HepG2 (cell line): Measurements from ENCODE around the gene RPS6KC1. TPM values are rescaled to one million over a fixed set of nuclear protein-coding genes. Genes with fewer than 3 reads are reported as not detected.

Experiments used
- ATAC-seq: fragments of 200-7000 bp; cut with Tn5 transposase; 3 replicates; pipeline ENCODE4 v1.9.1; 2020; ENCODE audit warnings: mild to moderate bottlenecking, moderate library complexity
- BruUV-seq: library from RNA; stranded (reverse); fragments of 400-500 nt; replicated peaks from 2 replicates; lab custom pipeline; 2021; lab: Mats Ljungman, UMichigan
- CTCF ChIA-PET: fragments of 300-600 bp; formaldehyde crosslinking; extraction: SDS; loops from one replicate; lab custom pipeline; 2021; ENCODE audit warnings: low total read pairs, inconsistent platforms, low intra/inter-chr PET ratio; lab: Yijun Ruan, JAX
- POLR2A ChIA-PET: fragments of 350-600 bp; sonication (Branson Sonifier 250); formaldehyde crosslinking; loops from one replicate; lab custom pipeline; 2020; ENCODE audit warnings: antibody characterized with exemption, inconsistent platforms; lab: Yijun Ruan, JAX
- DNase-seq: peaks from one replicate; pipeline ENCODE4 v3.0.0-alpha.2; 2015; ENCODE audit warnings: low spot score
- FAIRE-seq: peaks from 3 replicates; lab custom pipeline; 2011; peaks lifted over from hg19 to GRCh38; lab: Jason Lieb, UNC
- H2AFZ ChIP-seq: one replicate; pipeline ENCODE4 v1.6.1; 2011; ENCODE audit warnings: low read length, inconsistent platforms
- H3K27ac ChIP-seq: fragments of 300-600 bp; 3 replicates; pipeline ENCODE4 v1.8.0; 2011; ENCODE audit warnings: mixed run types, mild to moderate bottlenecking, mixed read lengths, low read length, inconsistent platforms; ENCODE audit not compliant: insufficient read depth; ENCODE audit errors: extremely low read length
- H3K27me3 ChIP-seq, 2 experiments: fragments of 200-600 bp in 1 of 2; 2 replicates in 1 of 2; 3 replicates in 1 of 2; pipeline versions ENCODE4 v1.6.0 to v1.8.0; 2011; ENCODE audit warnings: low read length in 2 of 2, mild to moderate bottlenecking in 2 of 2, moderate library complexity in 2 of 2, inconsistent platforms in 1 of 2; ENCODE audit not compliant: insufficient read depth in 2 of 2, control insufficient read depth in 1 of 2
- H3K36me3 ChIP-seq, 2 experiments: fragments of 200-600 bp in 1 of 2; replicated peaks in 1 of 2; 2 replicates in 1 of 2; 3 replicates in 1 of 2; pipeline versions ENCODE4 v1.5.1 to v1.8.0; 2011; ENCODE audit warnings: low read length in 2 of 2, inconsistent platforms in 1 of 2; ENCODE audit not compliant: insufficient read depth in 2 of 2, control insufficient read depth in 1 of 2
- H3K4me1 ChIP-seq: 2 replicates; pipeline ENCODE4 v1.5.1; 2012; ENCODE audit warnings: low read length, inconsistent platforms; ENCODE audit not compliant: insufficient read depth
- H3K4me2 ChIP-seq: 2 replicates; pipeline ENCODE4 v1.6.0; 2011; ENCODE audit warnings: low read depth, low read length, inconsistent platforms
- H3K4me3 ChIP-seq, 3 experiments: fragments of 200-600 bp in 1 of 3; sonication (generic), shearing (Covaris generic) in 1 of 3; replicated peaks in 1 of 3; 2 replicates each; pipeline ENCODE4 v1.5.1; 2011 to 2016; ENCODE audit warnings: low read length in 3 of 3, inconsistent platforms in 2 of 3, low read depth in 2 of 3, mild to moderate bottlenecking in 2 of 3, control low read depth in 1 of 3, mixed read lengths in 1 of 3; ENCODE audit not compliant: insufficient read depth in 1 of 3
- H3K79me2 ChIP-seq: one replicate; pipeline ENCODE4 v1.6.1; 2011; ENCODE audit warnings: low read length, inconsistent platforms; ENCODE audit not compliant: insufficient read depth
- H3K9ac ChIP-seq: 2 replicates; pipeline ENCODE4 v1.6.0; 2011; ENCODE audit warnings: mild to moderate bottlenecking, low read depth, low read length, inconsistent platforms; ENCODE audit not compliant: insufficient read depth
- H3K9me3 ChIP-seq: 2 replicates; pipeline ENCODE4 v1.5.1; 2012; ENCODE audit warnings: mild to moderate bottlenecking, low read length
- H4K20me1 ChIP-seq: 2 replicates; pipeline ENCODE4 v1.6.0; 2011; ENCODE audit warnings: inconsistent platforms, mild to moderate bottlenecking, low read length, moderate library complexity; ENCODE audit not compliant: insufficient read depth
- CREB1 ChIP-seq, 2 experiments: fragments of 450-650 bp in 1 of 2; IDR thresholded peaks; 2 replicates each; pipeline ENCODE4 v1.6.1; 2016 to 2017; ENCODE audit warnings: control low read depth in 1 of 2, mild to moderate bottlenecking in 1 of 2, missing compliant biosample characterization in 1 of 2, missing genetic modification characterization in 1 of 2
- DPF2 ChIP-seq: sonication (generic); formaldehyde crosslinking; IDR thresholded peaks from 2 replicates; pipeline ENCODE4 v1.4.0; 2020; ENCODE audit warnings: mild to moderate bottlenecking, low read depth, missing genetic modification reagents, borderline replicate concordance
- DR1 ChIP-seq: sonication (generic); formaldehyde crosslinking; IDR thresholded peaks from 2 replicates; pipeline ENCODE4 v1.8.0; 2021; ENCODE audit warnings: mild to moderate bottlenecking, missing genetic modification reagents, inconsistent platforms
- GABPB1 ChIP-seq: IDR thresholded peaks from 2 replicates; pipeline ENCODE4 v1.6.1; 2016; ENCODE audit warnings: mild to moderate bottlenecking, missing genetic modification reagents, moderate library complexity, missing compliant biosample characterization
- NR2F1 ChIP-seq, 2 experiments: fragments of 450-650 bp in 1 of 2; formaldehyde crosslinking in 1 of 2; IDR thresholded peaks; 2 replicates each; pipeline versions ENCODE4 v1.5.0 to v1.6.1; 2016 to 2020; ENCODE audit warnings: mild to moderate bottlenecking in 1 of 2, missing compliant biosample characterization in 1 of 2, missing genetic modification reagents in 1 of 2, moderate library complexity in 1 of 2
- POLR2A ChIP-seq, 2 experiments: IDR thresholded peaks; 2 replicates each; pipeline ENCODE4 v1.6.1; 2011; ENCODE audit warnings: low read depth in 2 of 2, low read length in 2 of 2, mild to moderate bottlenecking in 1 of 2, moderate library complexity in 1 of 2; ENCODE audit not compliant: insufficient read depth in 1 of 2
- RAD21 ChIP-seq: fragments of 450-650 bp; formaldehyde crosslinking; IDR thresholded peaks from 2 replicates; pipeline ENCODE4 v1.5.0; 2020; ENCODE audit warnings: mild to moderate bottlenecking
- RFX5 ChIP-seq: IDR thresholded peaks from 2 replicates; pipeline ENCODE4 v1.6.1; 2011; ENCODE audit warnings: low read depth, low read length, improper control_type of control experiment
- SIN3A ChIP-seq: IDR thresholded peaks from 2 replicates; pipeline ENCODE4 v1.6.1; 2011; ENCODE audit warnings: low read depth, mild to moderate bottlenecking, control low read depth, low read length, borderline replicate concordance
- THYN1 ChIP-seq: sonication (generic); formaldehyde crosslinking; IDR thresholded peaks from 2 replicates; pipeline ENCODE4 v1.8.1; 2023; ENCODE audit warnings: low read depth, mild to moderate bottlenecking, moderate library complexity, missing genetic modification reagents, borderline replicate concordance
- TOPORS ChIP-seq: sonication (generic); formaldehyde crosslinking; IDR thresholded peaks from 2 replicates; pipeline ENCODE4 v1.8.0; 2023; ENCODE audit warnings: mild to moderate bottlenecking, missing genetic modification reagents
- ZFP62 ChIP-seq: sonication (generic); formaldehyde crosslinking; IDR thresholded peaks from 2 replicates; pipeline ENCODE4 v1.4.0; 2020; ENCODE audit warnings: missing genetic modification reagents
- ZNF367 ChIP-seq: sonication (generic); formaldehyde crosslinking; IDR thresholded peaks from 2 replicates; pipeline ENCODE4 v1.4.0; 2020; ENCODE audit warnings: missing genetic modification reagents, borderline replicate concordance
- ZNF510 ChIP-seq: sonication (generic); formaldehyde crosslinking; IDR thresholded peaks from 2 replicates; pipeline ENCODE4 v1.4.0; 2020; ENCODE audit warnings: low read depth, mild to moderate bottlenecking, missing genetic modification reagents
- ZNF598 ChIP-seq: sonication (generic); formaldehyde crosslinking; IDR thresholded peaks from 2 replicates; pipeline ENCODE4 v1.5.1; 2020; ENCODE audit warnings: mild to moderate bottlenecking, missing genetic modification reagents, borderline replicate concordance
- ZNF614 ChIP-seq: IDR thresholded peaks from 2 replicates; pipeline ENCODE4 v1.6.1; 2018; ENCODE audit warnings: missing biosample characterization, missing genetic modification reagents, inconsistent platforms, borderline replicate concordance
- ZNF788 ChIP-seq: sonication (generic); formaldehyde crosslinking; IDR thresholded peaks from 2 replicates; pipeline ENCODE4 v1.5.0; 2020; ENCODE audit warnings: mild to moderate bottlenecking, missing genetic modification reagents, borderline replicate concordance
- ZNF879 ChIP-seq: sonication (generic); formaldehyde crosslinking; IDR thresholded peaks from 2 replicates; pipeline ENCODE4 v1.8.1; 2023; ENCODE audit warnings: missing genetic modification reagents
- ZSCAN20 ChIP-seq: sonication (generic); formaldehyde crosslinking; IDR thresholded peaks from 2 replicates; pipeline ENCODE4 v1.4.0; 2020; ENCODE audit warnings: missing genetic modification reagents, mild to moderate bottlenecking, borderline replicate concordance
- WGBS: methylation state at CpG from one replicate; pipeline ENCODE4 v1.1.6; 2017; ENCODE audit warnings: low lambda C conversion rate; 5-methylcytosine and 5-hydroxymethylcytosine counted together
- in situ Hi-C: cut with HindIII; loops from 2 replicates; pipeline ENCODE4 v1.10.0; 2017; ENCODE audit warnings: low pct_unique_long_range_greater_than_20kb; ENCODE audit not compliant: extremely low pct_ligation_motif_present
- intact Hi-C: fragments of 100-400 bp; cut with micrococcal nuclease; formaldehyde crosslinking; loops from one replicate; pipeline ENCODE4 v1.10.0; 2022; ENCODE audit not compliant: unreplicated experiment
- polyA plus RNA-seq, 8 experiments: library from polyadenylated mRNA; depleted of rRNA in 3 of 8; stranded (reverse) in 7 of 8; unstranded in 1 of 8; fragments of >200 nt; fragmentation: Illumina TruSeq in 4 of 8; extraction: Trizol in 4 of 8; gene quantifications; 2 replicates each; pipeline versions ENCODE4 v1.2.1 to v1.2.3, GENCODE V29; 2011 to 2016; ENCODE audit warnings: low read depth in 4 of 8, missing spikeins in 1 of 8, mixed read lengths in 1 of 8; ENCODE audit not compliant: insufficient read depth in 1 of 8
- total RNA-seq, 5 experiments: library from RNA; depleted of rRNA; stranded (reverse); fragments of >200 nt; fragmentation: Illumina TruSeq; extraction: Trizol; gene quantifications; 2 replicates each; pipeline ENCODE4 v1.2.3, GENCODE V29; 2016; ENCODE audit warnings: low read depth in 1 of 5
- TF ChIP-seq, protein P1 (sequence below): sonication (generic); formaldehyde crosslinking; IDR thresholded peaks from 2 replicates; pipeline ENCODE4 v1.5.1; 2020; ENCODE audit warnings: mild to moderate bottlenecking, missing genetic modification reagents
- TF ChIP-seq, protein P2 (sequence below): sonication (generic); formaldehyde crosslinking; IDR thresholded peaks from 2 replicates; pipeline ENCODE4 v1.5.0; 2020; ENCODE audit warnings: missing genetic modification reagents, mild to moderate bottlenecking, borderline replicate concordance

RPS6KC1 gene
- total and polyA plus RNA-seq, 2 of the 13 experiments (the other 11 are each of a cell fraction or from before 2014, with no cell fraction given): 11.0 to 25.2 TPM

DNA sequence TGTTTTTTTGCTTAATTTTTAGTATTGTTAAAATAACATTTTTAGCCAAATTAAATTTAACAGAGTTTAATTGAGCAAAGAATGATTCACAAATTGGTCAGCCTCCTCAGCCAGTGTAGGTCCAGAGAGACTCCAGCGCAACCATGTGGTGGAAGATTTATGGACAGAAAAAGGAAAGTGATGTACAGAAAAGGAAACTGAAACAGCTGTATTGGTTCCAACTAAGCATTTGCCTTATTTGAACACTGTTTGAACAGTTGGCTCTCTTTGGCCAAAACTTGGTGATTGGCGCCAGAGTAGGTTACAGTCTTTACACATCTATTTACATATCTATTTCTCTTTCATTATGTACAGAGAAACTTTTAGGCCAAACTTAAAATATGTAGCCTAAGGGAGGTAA lies 19.4 kb downstream of the RPS6KC1 start (continued):
- no peak for TF ChIP-seq ZSCAN20 (CRISPR knock-in tag)
- TF ChIP-seq ZFP62 (CRISPR knock-in tag): no peak
- no peak for TF ChIP-seq POLR2A (IDR thresholded peaks at IDR 0.05; ENCODE audit: insufficient read depth in 1 of 2, low read depth in 2 of 2, low read length in 2 of 2)
- no peak for TF ChIP-seq GABPB1 (CRISPR knock-in tag)
- TF ChIP-seq TOPORS (CRISPR knock-in tag): no peak
- TF ChIP-seq RAD21 (CRISPR knock-in tag): peak; percentile 45; the same call in 1 of the 2 replicates
- no peak for TF ChIP-seq ZNF367
- no peak for TF ChIP-seq RFX5
- TF ChIP-seq CREB1 (IDR thresholded peaks at IDR 0.05): no peak
- 0 out of 2 replicates have a peak, but pooled peaks have one; percentile 21 for TF ChIP-seq CREB1 (CRISPR knock-in tag; IDR thresholded peaks at IDR 0.05)
- no peak for TF ChIP-seq ZNF879 (CRISPR knock-in tag)
- no peak for TF ChIP-seq DPF2 (CRISPR knock-in tag)

DNA sequence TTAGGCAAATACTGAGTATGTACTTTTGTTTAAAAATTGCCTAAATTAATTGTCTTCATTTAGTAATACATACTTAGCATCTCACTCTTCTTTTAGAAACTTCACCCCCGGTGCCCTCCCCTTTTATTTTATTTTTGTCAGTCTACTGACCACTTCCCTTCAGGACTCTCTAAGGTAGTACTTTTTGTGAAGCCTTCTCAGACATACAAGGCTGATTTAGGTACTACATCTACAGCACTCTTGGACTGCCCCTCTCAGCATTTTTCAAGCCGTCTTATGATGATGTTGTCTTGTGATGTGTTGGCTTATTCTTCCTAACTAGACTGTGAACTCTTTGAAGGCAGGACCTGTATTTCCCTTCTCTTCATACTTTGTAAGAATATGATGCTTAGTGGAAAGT lies 24.7 kb downstream of the RPS6KC1 start:
- POLR2A ChIA-PET: no interaction called here
- BruUV-seq: no TSS peak
- no peak for TF ChIP-seq ZNF598
- no peak for TF ChIP-seq ZNF614 (CRISPR knock-in tag)
- TF ChIP-seq SIN3A: no peak
- no peak for TF ChIP-seq ZNF788 (CRISPR knock-in tag)
- no peak for TF ChIP-seq NR2F1 (CRISPR knock-in tag; IDR thresholded peaks at IDR 0.05)
- TF ChIP-seq, protein P1, sequence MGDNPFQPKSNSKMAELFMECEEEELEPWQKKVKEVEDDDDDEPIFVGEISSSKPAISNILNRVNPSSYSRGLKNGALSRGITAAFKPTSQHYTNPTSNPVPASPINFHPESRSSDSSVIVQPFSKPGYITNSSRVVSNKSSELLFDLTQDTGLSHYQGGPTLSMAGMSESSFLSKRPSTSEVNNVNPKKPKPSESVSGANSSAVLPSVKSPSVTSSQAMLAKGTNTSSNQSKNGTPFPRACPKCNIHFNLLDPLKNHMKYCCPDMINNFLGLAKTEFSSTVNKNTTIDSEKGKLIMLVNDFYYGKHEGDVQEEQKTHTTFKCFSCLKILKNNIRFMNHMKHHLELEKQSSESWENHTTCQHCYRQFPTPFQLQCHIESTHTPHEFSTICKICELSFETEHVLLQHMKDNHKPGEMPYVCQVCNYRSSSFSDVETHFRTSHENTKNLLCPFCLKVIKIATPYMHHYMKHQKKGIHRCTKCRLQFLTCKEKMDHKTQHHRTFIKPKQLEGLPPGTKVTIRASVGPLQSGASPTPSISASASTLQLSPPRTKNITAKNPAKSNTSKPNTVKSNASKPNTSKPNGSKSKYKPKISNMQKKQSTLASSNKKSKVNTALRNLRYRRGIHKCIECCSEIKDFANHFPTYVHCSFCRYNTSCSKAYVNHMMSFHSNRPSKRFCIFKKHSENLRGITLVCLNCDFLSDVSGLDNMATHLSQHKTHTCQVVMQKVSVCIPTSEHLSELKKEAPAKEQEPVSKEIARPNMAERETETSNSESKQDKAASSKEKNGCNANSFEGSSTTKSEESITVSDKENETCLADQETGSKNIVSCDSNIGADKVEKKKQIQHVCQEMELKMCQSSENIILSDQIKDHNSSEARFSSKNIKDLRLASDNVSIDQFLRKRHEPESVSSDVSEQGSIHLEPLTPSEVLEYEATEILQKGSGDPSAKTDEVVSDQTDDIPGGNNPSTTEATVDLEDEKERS (CRISPR knock-in tag): no peak
- no peak for TF ChIP-seq THYN1
- TF ChIP-seq DR1 (CRISPR knock-in tag): no peak
- TF ChIP-seq ZNF510 (CRISPR knock-in tag): no peak
- TF ChIP-seq, protein P2, sequence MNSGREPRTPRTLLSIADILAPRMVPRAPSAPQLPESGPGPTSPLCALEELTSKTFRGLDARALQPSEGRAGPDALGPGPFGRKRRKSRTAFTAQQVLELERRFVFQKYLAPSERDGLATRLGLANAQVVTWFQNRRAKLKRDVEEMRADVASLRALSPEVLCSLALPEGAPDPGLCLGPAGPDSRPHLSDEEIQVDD (CRISPR knock-in tag): no peak

More for the DNA sequence above, 24.7 kb downstream of the RPS6KC1 start:
- Histone ChIP-seq H3K27me3 (no peaks in the 10 kb centered on the region), H3K9ac (no peak overlapping the region), H2AFZ (no peak overlapping the region), H3K4me2 (no peak overlapping the region), H3K4me3 (no peak overlapping the region), H3K36me3 (peaks cover 0 to 4% of the 10 kb centered on the region in 2 experiments; a peak in 2 of 5 replicates), H4K20me1 (no peaks in the 10 kb centered on the region), H3K4me1 (no peaks in the 10 kb centered on the region; the same call in 1 of the 2 replicates), H3K9me3 (no peaks in the 10 kb centered on the region), H3K79me2 (no peaks in the 10 kb centered on the region), H3K27ac (no peak overlapping the region)
- FAIRE-seq (no peak), DNase-seq (no peak), ATAC-seq (no peak)
- intact Hi-C loops (no loop called here), in situ Hi-C loops (no loop called here)
- 99% methylated on average over 2 of the region's 2 CpGs for WGBS
- CTCF ChIA-PET: no interaction called here
